Brain microvascular endothelial cell (primary cell): ENCODE results near the gene VPS13C.

Experiments
- DNase-seq: peaks from one replicate; pipeline ENCODE4 v3.0.0-alpha.2; 2020
- H3K27ac ChIP-seq: fragments of 250-450 bp; sonication (Bioruptor Pico); 2 replicates; pipeline ENCODE4 v1.5.1; 2020; ENCODE audit warnings: mild to moderate bottlenecking, moderate library complexity
- H3K27me3 ChIP-seq: fragments of 250-450 bp; sonication (Bioruptor Pico); replicated peaks from 2 replicates; pipeline ENCODE4 v1.5.1; 2020; ENCODE audit warnings: mild to moderate bottlenecking
- H3K36me3 ChIP-seq: fragments of 250-450 bp; sonication (Bioruptor Pico); replicated peaks from 2 replicates; pipeline ENCODE4 v1.5.1; 2020; ENCODE audit warnings: mild to moderate bottlenecking
- H3K4me3 ChIP-seq: 2 replicates; pipeline ENCODE4 v1.5.1; 2011; ENCODE audit warnings: low read depth, mild to moderate bottlenecking, control low read depth, low read length, moderate library complexity
- CTCF ChIP-seq: IDR thresholded peaks from 2 replicates; pipeline ENCODE4 v1.5.1; 2011; ENCODE audit warnings: low read depth, mild to moderate bottlenecking, moderate library complexity, low read length, control low read depth, inconsistent platforms; ENCODE audit errors: missing control alignments
- in situ Hi-C: cut with HindIII; loops from 2 replicates; pipeline ENCODE4 v1.10.0; 2017; ENCODE audit warnings: low sequenced_read_pairs, low pct_ligation_motif_present

VPS13C gene

GRCh38 chr15:62083194-62084154 lies 23.2 kb upstream of the VPS13C start:
- Histone ChIP-seq H3K36me3 (no peaks in the 10 kb centered on the region), H3K27me3 (no peaks in the 10 kb centered on the region), H3K27ac (no peak overlapping the region), H3K4me3 (no peak overlapping the region)
- peak; percentile 5 for TF ChIP-seq CTCF
- in situ Hi-C loops, result no loop called here
- DNase-seq, result no peak

GRCh38 chr15:62079594-62079993 lies 19.3 kb upstream of the VPS13C start:
- no peak for DNase-seq
- in situ Hi-C loops, result no loop called here
- Histone ChIP-seq H3K27ac (no peak overlapping the region), H3K4me3 (no peak overlapping the region), H3K27me3 (no peaks in the 10 kb centered on the region), H3K36me3 (no peaks in the 10 kb centered on the region)
- TF ChIP-seq CTCF, result no peak

GRCh38 chr15:62075595-62076277 lies 15.5 kb upstream of the VPS13C start:
- Histone ChIP-seq H3K27ac (no peak overlapping the region), H3K4me3 (no peak overlapping the region), H3K36me3 (no peaks in the 10 kb centered on the region), H3K27me3 (peaks cover 2% of the 10 kb centered on the region)
- DNase-seq, result no peak
- TF ChIP-seq CTCF, result no peak
- in situ Hi-C loops, result no loop called here

- DNase-seq, result no peak
- Histone ChIP-seq H3K36me3 (no peaks in the 10 kb centered on the region), H3K4me3 (no peak overlapping the region), H3K27ac (no peak overlapping the region), H3K27me3 (peaks cover 2% of the 10 kb centered on the region)
- peak; percentile 50 for TF ChIP-seq CTCF
- in situ Hi-C loops, result no loop called here
These were observed 11.6 kb upstream of the VPS13C start for GRCh38 chr15:62071711-62072308.

GRCh38 chr15:62069551-62069950 lies 9.3 kb upstream of the VPS13C start:
- in situ Hi-C loops, result no loop called here
- Histone ChIP-seq H3K4me3 (no peak overlapping the region), H3K27ac (no peak overlapping the region), H3K27me3 (peaks cover 5% of the 10 kb centered on the region), H3K36me3 (no peaks in the 10 kb centered on the region)
- no peak for TF ChIP-seq CTCF
- no peak for DNase-seq
